A549 (cell line): Measurements from ENCODE around the gene CHRNA1. TPM values are rescaled to one million over a fixed set of nuclear protein-coding genes. Genes with fewer than 3 reads are reported as not detected.

Experiments used
- ATAC-seq, 2 experiments: fragments of 200-7000 bp in 1 of 2; fragments of >200 bp in 1 of 2; cut with Nextera tagmentation in 1 of 2; cut with Tn5 transposase in 1 of 2; 3 replicates each; pipeline versions ENCODE4 v1.8.0 to v1.9.1; 2018 to 2020; ENCODE audit warnings: mild to moderate bottlenecking in 1 of 2, moderate library complexity in 1 of 2
- CTCF ChIA-PET: fragments of 300-600 bp; sonication (Branson Sonifier 250); formaldehyde crosslinking; extraction: SDS; loops from one replicate; lab custom pipeline; 2021; ENCODE audit warnings: antibody characterized with exemption, inconsistent platforms; lab: Yijun Ruan, JAX
- POLR2A ChIA-PET: fragments of 350-600 bp; formaldehyde crosslinking; extraction: SDS; loops from one replicate; lab custom pipeline; 2021; ENCODE audit warnings: antibody characterized with exemption, inconsistent platforms; lab: Yijun Ruan, JAX
- DNase-seq, 2 experiments: peaks; one replicate each; pipeline versions ENCODE4 v3.0.0 to v3.0.0-alpha.2; 2011 to 2016; ENCODE audit warnings: low read depth in 1 of 2, low spot score in 1 of 2
- FAIRE-seq: peaks from 2 replicates; lab custom pipeline; 2011; peaks lifted over from hg19 to GRCh38; lab: Jason Lieb, UNC
- H3K27ac ChIP-seq, 2 experiments: fragments of >200 bp; sonication (Bioruptor Twin); formaldehyde crosslinking; 3 replicates each; pipeline ENCODE4 v1.5.1; 2016 to 2017
- H3K4me1 ChIP-seq: fragments of >200 bp; sonication (Bioruptor Twin); formaldehyde crosslinking; 3 replicates; pipeline ENCODE4 v1.6.1; 2016
- H3K4me2 ChIP-seq: fragments of >200 bp; sonication (Bioruptor Twin); formaldehyde crosslinking; 3 replicates; pipeline ENCODE4 v1.6.1; 2016
- H3K4me3 ChIP-seq: fragments of >200 bp; sonication (Bioruptor Twin); formaldehyde crosslinking; 3 replicates; pipeline ENCODE4 v1.5.1; 2016
- H3K9me3 ChIP-seq: fragments of >200 bp; sonication (Bioruptor Twin); formaldehyde crosslinking; 3 replicates; pipeline ENCODE4 v1.6.1; 2016
- ATOH8 ChIP-seq: fragments of 250-450 bp; sonication (Bioruptor Pico); IDR thresholded peaks from 2 replicates; pipeline ENCODE4 v1.5.0; 2020; ENCODE audit warnings: low read depth, mild to moderate bottlenecking, moderate library complexity
- BCL3 ChIP-seq: fragments of >200 bp; sonication (Bioruptor Twin); formaldehyde crosslinking; IDR thresholded peaks from 3 replicates; pipeline ENCODE4 v1.6.1; 2016
- CBX2 ChIP-seq: fragments of 200-600 bp; sonication (generic); IDR thresholded peaks from 2 replicates; pipeline ENCODE4 v1.6.1; 2016; ENCODE audit warnings: low read depth, mild to moderate bottlenecking, borderline replicate concordance
- CEBPB ChIP-seq, 2 experiments: fragments of >200 bp in 1 of 2; sonication (Bioruptor Twin) in 1 of 2; formaldehyde crosslinking in 1 of 2; IDR thresholded peaks; 2 replicates each; pipeline ENCODE4 v1.6.1; 2012 to 2016
- CHD2 ChIP-seq: fragments of 150-350 bp; IDR thresholded peaks from 2 replicates; pipeline ENCODE4 v1.6.1; 2014; ENCODE audit warnings: low read length; ENCODE audit not compliant: partially characterized antibody
- CTCF ChIP-seq: fragments of >200 bp; sonication (Bioruptor Twin); formaldehyde crosslinking; IDR thresholded peaks from 3 replicates; pipeline ENCODE4 v1.5.1; 2016
- E2F6 ChIP-seq: IDR thresholded peaks from 2 replicates; pipeline ENCODE4 v1.6.1; 2012; ENCODE audit warnings: low read depth, borderline replicate concordance
- EHF ChIP-seq: fragments of 250-450 bp; sonication (Bioruptor Pico); IDR thresholded peaks from 2 replicates; pipeline ENCODE4 v1.5.0; 2020; ENCODE audit warnings: mild to moderate bottlenecking
- FOXS1 ChIP-seq: fragments of 250-450 bp; sonication (Bioruptor Pico); IDR thresholded peaks from 2 replicates; pipeline ENCODE4 v1.5.0; 2020; ENCODE audit warnings: mild to moderate bottlenecking, moderate library complexity
- GATA3 ChIP-seq: IDR thresholded peaks from 2 replicates; pipeline ENCODE4 v1.6.1; 2012; ENCODE audit warnings: borderline replicate concordance
- HES2 ChIP-seq: fragments of >200 bp; sonication (Bioruptor Twin); formaldehyde crosslinking; IDR thresholded peaks from 2 replicates; pipeline ENCODE4 v1.6.1; 2016
- HEYL ChIP-seq: fragments of 250-450 bp; sonication (Bioruptor Pico); IDR thresholded peaks from 2 replicates; pipeline ENCODE4 v1.8.0; 2021; ENCODE audit warnings: mild to moderate bottlenecking, moderate library complexity
- HOXA7 ChIP-seq: fragments of 250-450 bp; sonication (Bioruptor Pico); IDR thresholded peaks from 2 replicates; pipeline ENCODE4 v1.5.0; 2020; ENCODE audit warnings: mild to moderate bottlenecking, moderate library complexity
- HOXB13 ChIP-seq: fragments of 250-450 bp; sonication (Bioruptor Pico); IDR thresholded peaks from 2 replicates; pipeline ENCODE4 v1.5.0; 2020; ENCODE audit warnings: low read depth, mild to moderate bottlenecking, moderate library complexity
- JUNB ChIP-seq: fragments of >200 bp; sonication (Bioruptor Twin); formaldehyde crosslinking; IDR thresholded peaks from 2 replicates; pipeline ENCODE4 v1.6.1; 2016
- KDM1A ChIP-seq: fragments of 200-600 bp; sonication (generic); IDR thresholded peaks from 2 replicates; pipeline ENCODE4 v1.6.1; 2016; ENCODE audit warnings: low read depth, mild to moderate bottlenecking
- NR3C1 ChIP-seq: fragments of >200 bp; sonication (Bioruptor Twin); formaldehyde crosslinking; IDR thresholded peaks from 3 replicates; pipeline ENCODE4 v1.6.1; 2017
- PBX3 ChIP-seq: IDR thresholded peaks from 2 replicates; pipeline ENCODE4 v1.6.1; 2012
- RAD21 ChIP-seq, 2 experiments: fragments of >200 bp in 1 of 2; sonication (Bioruptor Twin) in 1 of 2; formaldehyde crosslinking in 1 of 2; IDR thresholded peaks in 1 of 2; conservative IDR thresholded peaks in 1 of 2; 2 replicates in 1 of 2; 3 replicates in 1 of 2; pipeline ENCODE4 v1.6.1; 2012 to 2018; ENCODE audit warnings: inconsistent platforms in 1 of 2
- RCOR1 ChIP-seq: fragments of 150-350 bp; IDR thresholded peaks from 2 replicates; pipeline ENCODE4 v1.6.1; 2014; ENCODE audit warnings: antibody characterized with exemption, low read length, low read depth
- RFX5 ChIP-seq: fragments of 450-650 bp; IDR thresholded peaks from 2 replicates; pipeline ENCODE4 v1.7.1; 2014; ENCODE audit warnings: antibody characterized with exemption, mild to moderate bottlenecking, moderate library complexity
- SREBF2 ChIP-seq: fragments of 450-650 bp; IDR thresholded peaks from 2 replicates; pipeline ENCODE4 v1.6.1; 2014; ENCODE audit warnings: mild to moderate bottlenecking, moderate library complexity
- TFCP2L1 ChIP-seq: fragments of 250-450 bp; sonication (Bioruptor Pico); IDR thresholded peaks from 2 replicates; pipeline ENCODE4 v1.5.0; 2021; ENCODE audit warnings: mild to moderate bottlenecking
- WGBS: methylation state at CpG from one replicate; pipeline ENCODE4 v1.1.6; 2017; ENCODE audit errors: missing lambda C conversion rate; 5-methylcytosine and 5-hydroxymethylcytosine counted together
- polyA plus RNA-seq, 4 experiments: library from polyadenylated mRNA; depleted of rRNA in 3 of 4; stranded (reverse); fragments of >200 nt; fragmentation: RNase III in 1 of 4; extraction: RNeasy Plus Mini Kit Qiagen cat#74134 plus additional on column Dnase treatment in 1 of 4; gene quantifications; 2 replicates in 3 of 4; 3 replicates in 1 of 4; pipeline ENCODE4 v1.2.3, GENCODE V29; 2011 to 2017

CHRNA1 gene
- polyA plus RNA-seq, 2 of the 4 experiments (the other 2 are of a cell fraction) = not detected

GRCh38 chr2:174796319-174796771 is 32.1 kb upstream of the CHRNA1 start:
- ChIA-PET CTCF (interaction anchor here (0.8 to 5.6 kb wide), 3 partner anchors 13 to 25 kb away, joined by 3 to 26 read pairs (median 4); no protein-coding TSS in a partner anchor), POLR2A (no interaction called here)
- Histone ChIP-seq H3K4me1 (0 out of 3 replicates have a peak, but pooled peaks cover 5% of the 10 kb centered on the region), H3K4me2 (no peak overlapping the region), H3K4me3 (no peak overlapping the region), H3K9me3 (no peaks in the 10 kb centered on the region), H3K27ac (no peak overlapping the region)
- no peak for FAIRE-seq
- no peak for DNase-seq
- TF ChIP-seq E2F6 = no peak
- TF ChIP-seq CHD2 = no peak
- no peak for TF ChIP-seq CTCF
- TF ChIP-seq FOXS1 (CRISPR knock-in tag) = no peak
- TF ChIP-seq CBX2 = no peak
- no peak for ATAC-seq

- no peak for FAIRE-seq
- DNase-seq = no peak
- H3K27ac ChIP-seq = no peak overlapping the region
- no peak overlapping the region for H3K4me3 ChIP-seq
- ChIA-PET CTCF (interaction anchor here (0.9 to 5.6 kb wide), 5 partner anchors 10 to 195 kb away, joined by 3 to 26 read pairs (median 4); no protein-coding TSS in a partner anchor), POLR2A (no interaction called here)
- ATAC-seq = no peak
- H3K4me1 ChIP-seq = 0 out of 3 replicates have a peak, but pooled peaks cover 5% of the 10 kb centered on the region
- 82% methylated on average over 3 of the region's 3 CpGs for WGBS
- H3K9me3 ChIP-seq = no peaks in the 10 kb centered on the region
- TF ChIP-seq SREBF2 (no peak), RFX5 (no peak), GATA3 (no peak), KDM1A (no peak), CHD2 (no peak), CTCF (no peak), ATOH8 (CRISPR knock-in tag) (no peak), CEBPB (IDR thresholded peaks at IDR 0.05) (no peak), TFCP2L1 (CRISPR knock-in tag) (no peak), NR3C1 (no peak), RAD21 (conservative IDR thresholded peaks at IDR 0.05 in 1 of 2, IDR thresholded peaks at IDR 0.05 in 1 of 2) (no peak), JUNB (no peak), BCL3 (no peak), EHF (no peak), HOXB13 (CRISPR knock-in tag) (no peak), RCOR1 (no peak), HES2 (no peak), PBX3 (no peak), HEYL (CRISPR knock-in tag) (no peak), HOXA7 (CRISPR knock-in tag) (no peak)
- no peak overlapping the region for H3K4me2 ChIP-seq
Measured at GRCh38 chr2:174794851-174795374, 30.6 kb upstream of the CHRNA1 start.
